Measurements from ENCODE around the gene ACAD9. TPM values are rescaled to one million over a fixed set of nuclear protein-coding genes. Genes with fewer than 3 reads are reported as not detected.

ACAD9 gene
- total and polyA plus RNA-seq, 10 of the 15 experiments (the other 5 are each of a cell fraction or from before 2014, with no cell fraction given) = 12.7 to 63.1 (median 43.7) TPM

GRCh38 chr3:128872282-128872681, 7.1 kb upstream of the ACAD9 start:
- Histone ChIP-seq H3K4me3 (no peak overlapping the region), H3K27ac (ENCODE audit: control insufficient read depth, insufficient read depth) (no peak overlapping the region), H3K27me3 (replicated peaks in 1 of 2; ENCODE audit: control insufficient read depth in 2 of 2, insufficient read depth in 2 of 2, low read length in 1 of 2) (no peaks in the 10 kb centered on the region), H3K4me2 (ENCODE audit: control insufficient read depth, insufficient read depth) (no peak overlapping the region), H3K79me2 (ENCODE audit: control insufficient read depth, insufficient read depth, low read length) (no peaks in the 10 kb centered on the region), H3K9ac (ENCODE audit: control insufficient read depth, insufficient read depth, low read length) (no peak overlapping the region), H3K4me1 (ENCODE audit: control insufficient read depth, insufficient read depth, low read length) (no peaks in the 10 kb centered on the region), H2AFZ (ENCODE audit: control insufficient read depth, low read depth, low read length) (no peak overlapping the region), H4K20me1 (ENCODE audit: control insufficient read depth, insufficient read depth) (no peaks in the 10 kb centered on the region), H3K36me3 (ENCODE audit: control insufficient read depth in 2 of 2, insufficient read depth in 2 of 2, low read length in 1 of 2) (no peaks in the 10 kb centered on the region), H3K9me3 (replicated peaks; ENCODE audit: control insufficient read depth, insufficient read depth, low read length) (no peaks in the 10 kb centered on the region; the same call in 2 of the 3 replicates)
- CTCF ChIA-PET = interaction anchor here (1.0 kb wide), 1 partner anchor 26 kb away, joined by 3 read pairs; no protein-coding TSS in a partner anchor
- no TSS peak for BruUV-seq (replicated peaks)
- ATAC-seq = no peak
- POLR2A ChIA-PET = interaction anchor here (0.6 kb wide), 1 partner anchor 138 kb away, joined by 8 read pairs; no protein-coding TSS in a partner anchor
- RAD21 ChIA-PET (ENCODE audit: unreplicated experiment) = interaction anchor here (0.9 kb wide), 1 partner anchor 203 kb away, joined by 3 read pairs; no protein-coding TSS in a partner anchor
- no peak for TF ChIP-seq HDGF (IDR thresholded peaks at IDR 0.05)
- TF ChIP-seq SMC3 (IDR thresholded peaks at IDR 0.05; ENCODE audit: borderline replicate concordance, low read length) = no peak
- TF ChIP-seq TCF7 (IDR thresholded peaks at IDR 0.05; ENCODE audit: borderline replicate concordance) = no peak
- TF ChIP-seq POLR2A (IDR thresholded peaks at IDR 0.05; ENCODE audit: low read depth, low read length) = no peak
- no peak for TF ChIP-seq EP300 (IDR thresholded peaks at IDR 0.05; ENCODE audit: borderline replicate concordance in 1 of 2, control insufficient read depth in 1 of 2, low read depth in 2 of 2, low read length in 2 of 2)
- TF ChIP-seq RB1 (IDR thresholded peaks at IDR 0.05; ENCODE audit: borderline replicate concordance) = no peak
- no peak for TF ChIP-seq CEBPB (IDR thresholded peaks at IDR 0.05; ENCODE audit: borderline replicate concordance in 1 of 2, low read depth in 2 of 2, low read length in 2 of 2)
- TF ChIP-seq ZNF207 (IDR thresholded peaks at IDR 0.05; ENCODE audit: borderline replicate concordance) = no peak
- TF ChIP-seq ATF2 (IDR thresholded peaks at IDR 0.05; ENCODE audit: low read length) = no peak
- no peak for TF ChIP-seq MAX (IDR thresholded peaks at IDR 0.05; ENCODE audit: low read depth, low read length)
- TF ChIP-seq IKZF2 (IDR thresholded peaks at IDR 0.05) = no peak
- no peak for FAIRE-seq
- in situ Hi-C loops (cut with MboI) (no loop called here), intact Hi-C loops (cut with micrococcal nuclease; ENCODE audit: unreplicated experiment) (no loop called here)
- no peak for DNase-seq (ENCODE audit: low read depth, low spot score)
- SMC1A ChIA-PET (ENCODE audit: uncharacterized antibody, unreplicated experiment) = no interaction called here
- 71% methylated on average over 4 of the region's 4 CpGs for WGBS (ENCODE audit: insufficient coverage, insufficient replicate concordance, low lambda C conversion rate, missing lambda C conversion rate)

All from GM12878 (cell line).